Erythroblast (primary cell): Measurements from ENCODE around the gene DIO3.

ENCODE experiments used
- GATA1 ChIP-seq: IDR thresholded peaks from 2 replicates; pipeline ENCODE4 v1.6.1; 2011; ENCODE audit warnings: low read depth, mild to moderate bottlenecking, control low read depth, low read length, moderate library complexity
- POLR2A ChIP-seq: IDR thresholded peaks from 2 replicates; pipeline ENCODE4 v1.6.1; 2011; ENCODE audit warnings: mild to moderate bottlenecking, low read length

DNA sequence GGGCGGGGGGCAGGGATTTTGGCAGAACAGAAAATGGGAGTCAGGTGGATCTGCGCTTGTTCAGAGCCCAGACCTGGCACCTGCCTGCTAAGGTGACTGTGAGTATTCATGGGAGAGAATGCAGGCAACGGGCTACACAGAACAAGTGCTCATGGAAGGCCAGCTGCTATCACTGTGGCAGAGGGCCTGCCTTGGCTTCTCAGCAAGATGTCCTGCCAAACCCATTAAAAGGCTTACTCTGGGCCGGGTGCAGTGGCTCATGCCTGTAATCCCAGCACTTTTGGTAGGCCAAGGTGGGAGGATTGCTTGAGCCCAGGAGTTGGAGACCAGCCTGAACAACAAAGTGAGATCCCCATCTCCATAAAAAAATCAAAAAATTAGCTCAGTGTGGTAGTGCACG is 21.0 kb downstream of the DIO3 start:
- TF ChIP-seq POLR2A, result no peak
- TF ChIP-seq GATA1, result no peak
